Fibroblast of skin of scalp (primary cell): Measurements from ENCODE around the gene SDF2L1.
"Not testable (repeated sequence)": the region's sequence is repeated elsewhere in the genome, so short reads cannot be mapped to it uniquely, and the experiment has no call there.

Source experiments
- DNase-seq: peaks from one replicate; pipeline ENCODE4 v3.0.0-alpha.2; 2013

Gene SDF2L1

DNA sequence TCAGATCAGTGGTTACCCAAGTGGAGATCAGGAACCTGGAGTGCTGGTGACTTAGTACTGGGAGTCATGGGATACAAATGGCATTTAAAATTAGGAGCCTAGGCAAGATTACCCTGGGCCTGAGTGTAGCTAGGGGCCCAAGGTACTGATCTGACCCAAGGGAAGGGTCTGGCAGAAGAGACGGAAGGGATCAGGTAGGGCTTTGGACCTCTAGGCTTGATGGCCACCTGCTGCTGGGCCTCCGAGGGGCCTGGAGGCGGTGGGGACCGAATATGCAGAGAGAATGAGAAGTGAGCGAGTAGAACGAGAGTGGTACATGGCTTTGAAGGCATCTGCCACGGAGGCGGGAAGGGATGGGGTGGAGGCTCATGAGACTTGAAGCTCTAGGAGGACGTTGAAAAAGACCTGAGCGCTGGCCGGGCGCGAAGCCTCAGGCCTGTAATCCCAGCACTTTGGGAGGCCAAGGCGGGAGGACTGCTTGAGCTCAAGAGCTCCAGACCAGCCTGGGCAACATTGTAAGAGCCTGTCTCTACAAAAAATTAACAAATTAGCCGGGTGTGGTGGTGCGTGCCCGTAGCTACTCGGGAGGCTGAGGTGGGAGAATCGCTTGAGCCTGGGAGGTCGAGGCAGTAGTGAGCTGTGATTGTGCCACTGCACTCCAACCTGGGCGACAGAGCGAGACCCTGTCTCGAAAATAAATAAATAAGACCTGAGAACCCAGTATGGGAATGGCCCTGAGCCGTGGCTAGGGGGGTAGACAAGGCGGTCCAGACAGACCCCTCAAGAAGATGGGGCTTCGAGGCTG lies 23.1 kb downstream of the SDF2L1 start:
- no peak for DNase-seq

- DNase-seq, result no peak
Measured at GRCh38 chr22:21666786-21667185, 24.7 kb downstream of the SDF2L1 start.

DNA sequence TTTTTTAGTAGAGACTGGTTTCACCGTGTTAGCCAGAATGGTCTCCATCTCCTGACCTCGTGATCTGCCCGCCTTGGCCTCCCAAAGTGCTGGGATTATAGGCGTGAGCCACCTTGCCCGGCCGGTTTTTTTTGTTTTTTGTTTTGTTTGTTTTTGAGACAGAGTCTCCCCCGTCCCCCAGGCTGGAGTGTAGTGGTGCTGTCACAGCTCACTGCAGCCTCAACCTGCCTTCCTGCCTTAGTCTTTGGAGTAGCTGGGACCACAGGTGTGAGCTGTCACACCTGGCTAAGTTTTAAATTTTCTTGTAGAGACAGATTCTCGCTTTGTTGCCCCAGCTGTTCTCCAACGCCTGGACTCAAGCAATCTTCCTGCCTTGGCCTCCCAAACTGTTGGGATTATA lies 26.9 kb downstream of the SDF2L1 start:
- no peak for DNase-seq

DNA sequence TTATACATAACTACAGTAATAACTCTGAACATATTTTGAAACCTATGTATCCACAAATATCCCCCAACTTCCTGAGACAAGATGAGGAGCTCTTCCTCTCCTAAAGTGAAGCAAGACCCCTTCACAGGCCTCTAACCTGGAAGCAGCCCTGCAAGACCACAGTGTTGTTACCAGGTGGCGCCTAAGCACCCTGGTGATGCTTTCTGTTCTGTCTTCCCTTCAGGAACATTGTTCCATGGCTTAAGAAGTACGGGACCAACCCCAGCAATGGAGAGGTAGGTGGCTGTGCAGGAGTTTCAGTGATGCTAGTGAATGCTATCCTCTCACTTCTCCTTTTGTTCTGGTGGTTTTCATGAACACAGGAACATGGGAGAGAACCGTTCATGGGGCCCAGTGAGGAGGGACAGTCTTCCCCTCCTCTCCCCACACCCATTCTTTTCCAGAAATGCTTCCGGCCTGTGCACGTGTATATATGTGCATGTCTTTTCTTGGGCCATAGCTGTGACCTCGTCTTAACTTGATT lies 30.1 kb downstream of the SDF2L1 start:
- no peak for DNase-seq

DNA sequence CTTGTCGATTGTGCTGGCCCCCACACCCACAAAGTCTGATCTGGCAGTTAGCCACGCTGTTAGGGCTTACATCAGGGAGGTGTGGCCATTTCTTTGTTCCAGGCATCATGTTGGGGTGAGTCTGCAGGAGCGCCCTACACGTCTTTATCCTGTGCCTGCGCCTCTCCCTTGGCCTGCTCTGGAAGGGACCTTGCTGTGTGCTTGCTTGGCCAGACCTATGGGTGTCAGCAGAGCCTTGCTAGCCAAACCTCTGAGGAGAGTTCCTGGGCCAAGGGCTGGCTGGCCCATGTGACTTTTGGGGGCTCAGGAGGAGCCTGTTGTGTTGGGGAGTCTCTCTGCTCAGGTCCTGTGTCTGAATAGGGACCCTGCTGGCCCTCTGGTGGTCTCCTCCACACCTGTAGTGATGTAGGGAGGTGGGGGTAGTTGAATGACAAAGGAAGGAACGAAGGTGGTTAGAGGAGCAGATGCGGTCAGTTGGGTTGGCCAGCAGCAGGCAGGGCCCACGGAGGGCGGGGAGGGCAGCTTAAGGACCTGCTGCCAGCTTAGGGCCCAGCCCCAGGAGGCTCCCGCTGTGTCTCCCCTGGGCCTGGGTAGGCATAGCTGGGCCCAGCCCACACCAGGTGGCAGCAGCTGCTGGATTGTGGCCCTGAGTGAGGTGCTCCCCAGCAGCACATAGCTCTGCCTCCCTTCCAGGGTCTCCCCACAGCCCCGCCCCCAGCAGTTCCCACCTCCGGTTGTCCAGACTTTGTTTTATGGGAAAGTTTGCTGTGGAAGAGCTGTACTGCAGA lies 31.6 kb downstream of the SDF2L1 start:
- DNase-seq, result no peak

GRCh38 chr22:21674638-21675245 lies 32.6 kb downstream of the SDF2L1 start:
- DNase-seq, result no peak

- DNase-seq, result no peak
Measured at GRCh38 chr22:21677606-21678443, 35.7 kb downstream of the SDF2L1 start.

- DNase-seq, result not testable (repeated sequence)
Measured at GRCh38 chr22:21678842-21679241, 36.7 kb downstream of the SDF2L1 start.

DNA sequence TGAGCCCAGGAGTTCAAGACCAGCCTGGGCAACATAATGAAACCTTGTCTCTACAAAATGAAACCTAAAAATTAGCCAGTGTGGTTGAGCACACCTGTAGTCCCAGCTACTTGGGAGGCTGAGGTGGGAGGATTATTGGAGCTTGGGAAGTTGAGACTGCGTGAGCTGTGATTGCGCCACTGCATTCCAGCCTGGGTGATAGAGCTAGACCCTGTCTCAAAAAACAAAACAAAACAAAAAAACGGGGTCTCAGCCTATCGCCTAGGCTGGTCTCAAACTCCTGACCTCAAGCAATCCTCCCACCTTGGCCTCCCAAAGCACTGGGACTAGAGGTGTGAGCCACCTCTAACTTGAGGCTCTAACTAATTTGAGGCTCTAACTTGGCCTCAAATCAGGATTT lies 37.3 kb downstream of the SDF2L1 start:
- DNase-seq, result no peak

DNA sequence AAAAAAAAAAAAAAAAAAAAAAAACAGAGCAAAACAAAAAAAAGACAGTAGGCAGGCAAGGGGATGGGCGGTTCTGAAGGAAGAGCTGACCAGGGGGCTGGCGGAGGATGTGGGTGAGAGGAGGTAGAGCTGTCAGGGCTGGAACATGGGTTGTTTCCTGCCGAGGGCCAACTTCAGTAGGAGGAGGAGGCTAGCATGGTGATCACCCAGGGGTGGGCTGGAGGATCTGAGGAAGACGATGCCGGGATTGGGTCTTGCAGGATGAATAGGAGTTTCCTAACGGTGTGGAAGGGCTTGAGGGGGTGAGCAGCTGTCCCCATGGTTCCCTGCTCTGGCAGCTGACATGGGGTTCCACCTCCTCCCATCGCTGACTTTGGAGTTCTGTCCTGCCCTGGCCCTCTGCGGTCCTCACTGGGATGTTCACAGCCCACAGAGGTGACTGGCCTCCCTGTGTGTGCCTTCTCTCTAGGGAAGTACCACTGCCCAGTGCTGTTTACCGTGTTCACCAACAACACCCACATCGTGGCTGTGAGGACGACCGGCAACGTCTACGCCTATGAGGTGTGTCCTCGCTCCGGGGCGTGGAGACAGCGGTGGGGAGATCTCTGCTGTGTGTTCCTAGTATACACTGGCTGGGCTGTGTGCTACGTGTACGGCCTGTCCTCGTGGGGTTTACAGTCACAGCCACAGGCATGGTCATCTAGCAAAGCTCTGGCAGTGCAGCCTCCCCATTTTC lies 38.9 kb downstream of the SDF2L1 start:
- DNase-seq, result no peak

- DNase-seq, result no peak
Measured at GRCh38 chr22:21681566-21682370, 39.7 kb downstream of the SDF2L1 start.

DNA sequence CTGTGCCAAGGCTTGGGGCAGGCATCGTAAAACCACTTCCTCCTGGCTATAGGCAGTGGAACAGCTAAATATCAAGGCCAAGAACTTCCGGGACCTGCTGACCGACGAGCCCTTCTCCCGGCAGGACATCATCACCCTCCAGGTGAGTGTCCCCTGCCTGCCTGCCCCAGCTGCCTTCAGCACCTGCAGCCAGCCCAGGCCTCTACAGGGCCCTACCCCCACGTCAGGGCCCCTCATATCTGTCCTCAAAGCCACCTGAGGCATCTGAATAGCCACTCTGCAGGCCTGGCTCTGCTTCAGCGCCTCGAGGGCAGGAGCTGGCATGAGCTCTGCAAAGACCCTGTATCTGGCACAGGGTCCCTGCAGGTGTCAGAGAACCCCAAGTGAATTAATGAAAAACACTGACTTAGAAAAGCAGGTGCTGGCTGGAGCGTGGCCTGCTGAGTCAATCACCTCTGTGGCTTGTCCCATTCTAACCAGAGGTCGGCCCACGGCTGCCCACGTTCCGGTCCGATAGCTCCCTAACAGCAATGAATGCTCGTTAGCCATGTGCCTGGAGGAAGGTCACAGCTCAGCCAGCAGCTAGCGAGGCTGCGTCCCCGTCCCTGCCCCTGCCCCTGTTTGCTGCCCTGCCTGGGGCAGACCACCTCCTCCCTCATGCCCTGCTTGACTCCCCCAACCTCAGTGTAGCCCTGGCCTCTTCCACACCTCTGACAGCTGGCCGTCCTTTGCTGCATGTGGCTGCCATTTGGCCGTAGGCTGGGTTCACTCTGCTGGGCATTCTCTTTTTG lies 40.5 kb downstream of the SDF2L1 start:
- no peak for DNase-seq

DNA sequence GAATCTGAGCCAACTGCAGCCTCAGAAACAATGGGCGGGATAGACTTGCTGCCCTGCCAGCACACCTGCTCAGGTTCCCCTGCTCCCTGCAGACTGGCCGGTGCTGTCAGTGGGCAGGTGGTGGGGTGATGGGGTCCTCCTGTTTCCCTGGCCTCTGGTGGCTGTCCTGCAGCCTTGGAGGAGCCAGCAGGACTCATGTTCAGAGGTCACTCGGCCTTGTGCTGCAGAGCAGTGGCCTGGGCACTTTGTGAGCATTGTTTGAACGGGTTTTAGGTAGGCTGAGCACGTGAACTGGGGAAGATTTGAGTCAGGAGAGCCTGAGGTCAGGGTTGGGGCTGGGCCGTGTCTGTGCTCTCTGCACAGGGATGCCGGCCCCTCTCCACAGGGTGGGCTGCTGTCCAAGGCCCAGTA lies 41.3 kb downstream of the SDF2L1 start:
- no peak for DNase-seq

- DNase-seq, result no peak
Measured at GRCh38 chr22:21684492-21685163, 42.5 kb downstream of the SDF2L1 start.

DNA sequence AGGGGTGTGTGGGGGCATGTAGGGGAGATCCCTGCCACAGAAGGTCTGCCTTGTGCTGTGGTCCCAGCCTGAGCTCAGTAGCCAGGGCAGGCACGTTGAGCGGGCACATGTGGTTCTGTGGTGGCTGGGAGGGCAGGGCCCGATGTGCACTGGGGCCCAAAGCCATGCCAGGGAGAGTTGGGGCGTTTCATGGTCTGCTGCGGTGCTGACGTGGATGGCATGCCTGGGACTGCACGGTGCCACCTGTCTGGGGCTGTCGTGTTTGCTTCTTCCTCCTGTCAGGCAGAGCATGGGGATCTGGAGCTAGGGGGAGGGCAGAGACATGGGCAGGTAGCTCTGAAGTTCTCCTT lies 43.0 kb downstream of the SDF2L1 start:
- no peak for DNase-seq

GRCh38 chr22:21686193-21686608 lies 44.1 kb downstream of the SDF2L1 start:
- no peak for DNase-seq

- no peak for DNase-seq
Measured at GRCh38 chr22:21686634-21687393, 44.7 kb downstream of the SDF2L1 start.

DNA sequence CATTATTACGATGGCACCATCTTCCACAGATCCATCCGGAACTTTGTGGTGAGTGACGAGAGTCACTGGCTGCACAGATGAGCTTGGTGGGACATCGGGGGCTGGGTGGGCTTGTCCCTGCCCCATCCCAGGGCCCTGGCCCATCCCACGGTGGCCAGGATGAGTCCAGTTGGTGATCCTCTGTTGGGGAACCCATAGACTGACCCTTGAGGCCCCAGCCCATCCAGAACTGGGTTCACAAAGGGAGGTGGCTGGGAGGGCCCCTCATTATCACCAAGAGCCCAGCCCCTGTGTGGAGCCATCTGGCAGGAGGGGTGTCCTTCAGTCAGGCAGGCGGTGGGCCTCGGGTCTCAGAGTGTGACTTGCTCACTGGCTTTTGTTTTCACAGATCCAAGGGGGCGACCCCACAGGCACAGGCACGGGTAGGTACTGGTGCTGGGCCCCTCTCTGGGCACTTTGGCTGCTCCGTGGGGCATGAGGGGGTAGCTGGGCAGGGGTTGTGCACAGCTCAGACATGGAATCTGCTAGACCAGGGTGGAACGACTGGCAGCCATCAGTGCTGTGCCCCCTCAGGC lies 45.7 kb downstream of the SDF2L1 start:
- DNase-seq, result no peak
